Astrocyte of the spinal cord (primary cell): ENCODE results near the gene RNF214.

Experiments used
- DNase-seq: peaks from one replicate; pipeline ENCODE4 v3.0.0; 2011; ENCODE audit warnings: low read depth, low spot score
- H3K4me3 ChIP-seq: 2 replicates; pipeline ENCODE4 v1.5.1; 2011; ENCODE audit warnings: low read depth, mild to moderate bottlenecking, low read length, moderate library complexity
- CTCF ChIP-seq: IDR thresholded peaks from 2 replicates; pipeline ENCODE4 v1.5.1; 2012; ENCODE audit warnings: low read depth, mild to moderate bottlenecking, low read length, inconsistent platforms
- in situ Hi-C: cut with HindIII; loops from 2 replicates; pipeline ENCODE4 v1.10.0; 2017; ENCODE audit warnings: low sequenced_read_pairs

RNF214 gene

DNA sequence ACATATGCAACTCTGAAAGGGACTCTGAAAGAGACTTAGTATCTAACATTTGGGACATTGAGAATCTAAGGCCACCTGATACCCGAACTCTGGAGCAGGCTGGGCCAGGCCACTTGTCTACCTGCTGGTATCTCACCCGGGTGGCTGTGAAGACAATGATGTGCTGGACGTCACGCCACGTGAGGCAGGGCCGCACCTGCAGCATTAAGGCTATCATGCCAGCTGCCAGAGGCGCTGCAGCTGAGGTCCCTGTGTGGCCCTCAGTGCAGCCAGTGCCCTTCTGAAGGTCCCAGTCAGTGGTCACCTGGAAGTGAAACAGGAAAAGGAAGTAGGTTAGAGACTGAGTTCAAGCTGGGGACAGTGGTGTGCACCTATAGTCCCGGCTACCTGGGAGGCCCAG lies 13.0 kb upstream of the RNF214 start:
- in situ Hi-C loops = no loop called here
- no peak for TF ChIP-seq CTCF
- DNase-seq = no peak
- no peak overlapping the region for H3K4me3 ChIP-seq

GRCh38 chr11:117219995-117220394 lies 12.5 kb upstream of the RNF214 start:
- in situ Hi-C loops = no loop called here
- TF ChIP-seq CTCF = no peak
- DNase-seq = no peak
- no peak overlapping the region for H3K4me3 ChIP-seq

GRCh38 chr11:117220568-117220967 lies 11.9 kb upstream of the RNF214 start:
- in situ Hi-C loops = no loop called here
- no peak overlapping the region for H3K4me3 ChIP-seq
- no peak for DNase-seq
- no peak for TF ChIP-seq CTCF

GRCh38 chr11:117220999-117221774 lies 11.3 kb upstream of the RNF214 start:
- H3K4me3 ChIP-seq = no peak overlapping the region
- no peak for TF ChIP-seq CTCF
- in situ Hi-C loops = no loop called here
- no peak for DNase-seq

- peak; percentile 17 for TF ChIP-seq CTCF
- peak; percentile 66 for DNase-seq
- in situ Hi-C loops = no loop called here
- H3K4me3 ChIP-seq = no peak overlapping the region
Observed at GRCh38 chr11:117221775-117222517, 10.5 kb upstream of the RNF214 start.

DNA sequence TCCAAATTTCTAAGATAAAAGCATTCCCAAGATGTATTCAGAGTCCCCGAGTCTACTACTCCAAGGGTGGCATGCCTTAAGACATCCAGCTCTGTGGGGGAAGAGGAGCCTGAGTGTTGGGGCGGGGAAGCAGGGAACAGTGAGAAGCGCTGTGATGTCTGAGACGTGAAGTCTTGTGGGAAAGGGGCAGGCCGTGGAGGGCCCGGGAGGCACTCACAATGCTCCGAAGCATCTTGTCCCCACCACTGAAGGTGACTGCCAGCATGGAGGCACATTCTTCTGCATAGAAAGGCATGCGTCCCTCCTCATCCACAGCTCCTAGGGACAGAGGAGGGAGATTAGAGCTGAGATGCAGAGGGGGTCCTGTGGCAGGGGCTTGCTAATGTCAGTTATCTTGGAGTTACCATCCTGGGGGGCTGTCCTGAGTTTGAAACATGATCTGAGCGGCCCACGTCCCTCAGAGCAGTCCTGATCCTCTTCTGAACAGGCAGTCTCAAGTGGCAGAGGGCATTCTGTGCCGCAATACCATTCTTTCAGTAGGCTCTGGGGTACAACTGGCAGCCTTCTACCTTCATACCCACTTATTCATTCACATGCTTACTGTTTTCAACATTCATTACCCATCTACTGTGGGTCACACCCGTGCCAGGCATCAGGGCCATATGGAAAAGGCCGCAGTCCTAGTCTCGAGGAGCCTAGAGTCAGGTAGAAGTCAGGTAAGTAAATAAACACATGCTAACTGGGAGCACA lies 9.3 kb upstream of the RNF214 start:
- in situ Hi-C loops = no loop called here
- no peak for DNase-seq
- no peak overlapping the region for H3K4me3 ChIP-seq
- no peak for TF ChIP-seq CTCF
